Stimulated activated CD4-positive, alpha-beta T cell treated with anti-CD3 and anti-CD28 coated beads, Interleukin-1b, Interleukin-23, amount 100 ng/mL, for 48 hours (primary cell): ENCODE measurements around the gene MRPL54.
"Not testable (repeated sequence)": the region's sequence is repeated elsewhere in the genome, so short reads cannot be mapped to it uniquely, and the experiment has no call there.

Experiments
- DNase-seq: peaks from one replicate; pipeline ENCODE4 v3.0.0-alpha.2; 2020

MRPL54 gene

DNA sequence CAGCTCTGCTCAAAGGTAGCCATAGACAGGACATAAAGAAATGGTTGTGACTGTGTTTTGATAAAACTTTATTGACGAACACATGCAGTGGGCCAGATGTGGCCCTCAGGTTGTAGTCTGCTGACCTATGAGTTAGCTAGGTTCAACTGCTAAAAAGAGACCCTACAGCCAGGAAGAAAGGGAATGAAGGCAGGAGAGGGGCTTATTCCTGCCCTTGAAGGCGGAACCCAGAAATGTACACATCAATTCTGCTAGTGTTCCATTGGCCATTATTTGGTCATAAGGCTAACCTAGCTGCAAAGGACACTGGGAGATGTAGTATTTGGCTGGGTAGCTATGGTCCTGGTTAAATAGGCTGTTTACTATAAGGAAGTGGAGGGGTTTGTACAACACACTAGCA, 19.0 kb upstream of the MRPL54 start:
- DNase-seq: no peak

DNA sequence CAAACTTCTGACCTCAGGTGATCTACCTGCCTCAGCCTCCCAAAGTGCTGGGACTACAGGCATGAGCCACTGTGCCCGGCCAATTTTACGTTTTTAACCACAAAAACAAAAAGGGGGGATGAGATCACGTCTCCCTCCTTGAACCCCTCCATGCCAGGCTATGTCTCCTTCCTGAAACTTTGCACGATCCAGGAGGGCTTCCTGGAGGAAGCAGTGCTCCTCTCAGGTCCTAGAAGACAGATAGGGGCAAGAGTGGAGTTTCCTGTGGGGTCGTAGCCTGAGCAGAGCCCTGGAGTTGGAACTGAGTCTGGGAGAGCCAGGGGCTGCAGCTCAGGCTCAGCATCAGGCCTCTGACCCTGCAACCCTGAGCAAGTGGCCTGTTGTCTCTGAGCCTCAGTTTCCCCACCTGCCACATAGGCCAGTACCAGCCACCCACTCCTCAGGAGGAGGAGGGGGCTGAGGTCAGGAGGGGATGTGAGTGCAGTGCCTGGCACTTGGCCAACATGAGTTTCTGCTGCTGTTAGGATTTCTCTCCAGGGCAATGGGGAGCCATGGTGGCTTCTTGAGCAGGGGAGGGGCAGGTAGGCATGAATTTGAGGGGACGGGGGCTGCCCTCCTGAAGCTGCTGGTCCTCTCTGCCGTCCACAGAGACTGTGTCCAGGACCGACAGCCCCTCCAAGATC, 17.0 kb upstream of the MRPL54 start:
- DNase-seq: no peak

DNA sequence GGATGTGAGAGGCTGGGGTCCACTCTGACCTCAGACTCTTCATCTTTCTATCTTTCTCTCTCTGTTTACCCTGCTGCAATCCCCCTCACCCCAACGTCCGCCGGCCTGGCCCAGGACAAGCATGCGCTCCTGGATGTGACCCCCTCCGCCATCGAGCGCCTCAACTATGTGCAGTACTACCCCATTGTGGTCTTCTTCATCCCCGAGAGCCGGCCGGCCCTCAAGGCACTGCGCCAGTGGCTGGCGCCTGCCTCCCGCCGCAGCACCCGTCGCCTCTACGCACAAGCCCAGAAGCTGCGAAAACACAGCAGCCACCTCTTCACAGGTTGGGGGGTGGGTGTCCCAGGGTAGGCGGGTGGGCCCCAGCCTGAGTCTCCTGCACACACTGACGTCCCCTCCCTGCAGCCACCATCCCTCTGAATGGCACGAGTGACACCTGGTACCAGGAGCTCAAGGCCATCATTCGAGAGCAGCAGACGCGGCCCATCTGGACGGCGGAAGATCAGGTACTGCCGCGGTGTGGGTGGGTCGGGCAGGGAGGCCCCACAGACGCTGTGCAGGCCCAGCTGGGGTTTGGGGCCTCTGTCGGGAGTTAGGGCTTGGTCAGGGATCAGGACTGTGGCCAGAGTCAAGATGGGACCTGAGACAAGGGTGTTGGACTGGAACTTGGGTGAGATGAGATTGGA, 16.0 kb upstream of the MRPL54 start:
- no peak for DNase-seq

- no peak for DNase-seq
Observed at GRCh38 chr19:3748965-3749364, 13.5 kb upstream of the MRPL54 start.

DNA sequence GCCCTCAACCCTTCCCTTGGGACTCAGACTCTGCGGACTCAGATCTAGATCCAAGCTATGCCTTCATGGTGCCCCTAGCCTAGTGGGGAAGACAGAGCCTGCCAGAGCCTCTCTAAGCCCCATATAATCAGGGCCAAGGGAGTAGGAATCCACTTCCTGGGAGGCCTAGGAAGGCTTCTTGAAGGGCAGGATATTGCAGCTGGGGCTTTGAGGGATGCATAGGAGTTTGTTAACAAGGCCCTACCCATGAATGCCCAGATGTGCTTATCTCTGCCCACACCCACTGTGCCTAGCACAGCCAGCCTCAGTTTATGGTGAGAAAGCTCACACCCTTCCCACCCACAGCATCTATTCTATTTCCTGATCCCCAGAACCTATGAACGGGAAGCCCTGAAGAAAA, 12.3 kb upstream of the MRPL54 start:
- DNase-seq: no peak

DNA sequence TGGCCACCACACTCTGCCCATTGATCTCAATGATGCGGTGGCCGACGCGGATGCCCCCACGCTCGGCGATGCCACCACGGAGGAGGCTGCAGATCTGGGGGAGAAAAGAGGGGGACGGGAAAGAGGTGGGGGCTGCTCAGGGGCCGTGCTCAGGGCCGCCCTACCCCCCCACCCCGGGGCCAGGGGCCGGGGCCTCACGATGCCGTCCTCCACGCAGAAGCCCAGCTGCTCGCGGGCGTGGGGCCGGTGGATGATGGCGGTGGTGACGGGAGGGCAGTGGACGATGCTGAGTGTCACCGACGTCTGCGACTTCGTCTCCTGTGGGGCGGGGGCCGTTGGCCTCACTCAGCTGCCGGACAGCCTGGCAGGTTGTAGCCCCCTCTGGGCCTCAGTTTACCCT, 11.2 kb upstream of the MRPL54 start:
- no peak for DNase-seq

DNA sequence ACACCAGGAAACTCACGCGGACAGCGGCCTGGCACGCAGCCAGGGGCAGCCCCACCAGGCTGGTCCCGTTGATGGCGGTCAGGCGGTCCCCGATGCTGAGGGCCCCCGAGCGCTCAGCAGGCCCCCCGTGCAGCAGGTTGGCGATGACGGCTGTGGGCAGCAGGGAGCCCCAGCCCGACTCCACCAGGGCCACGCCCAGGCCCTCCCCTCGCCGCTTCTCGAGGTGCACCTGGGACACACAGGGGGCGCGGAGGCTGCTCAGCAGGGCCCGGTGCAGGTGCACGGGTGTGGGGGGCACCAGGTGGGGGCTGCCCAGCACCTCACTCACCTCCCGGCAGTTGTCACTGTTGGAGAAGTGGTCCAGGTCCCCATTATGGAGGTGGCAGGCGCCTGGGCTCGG, 10.0 kb upstream of the MRPL54 start:
- no peak for DNase-seq

- DNase-seq: no peak
Observed at GRCh38 chr19:3753631-3754410, 8.7 kb upstream of the MRPL54 start.

DNA sequence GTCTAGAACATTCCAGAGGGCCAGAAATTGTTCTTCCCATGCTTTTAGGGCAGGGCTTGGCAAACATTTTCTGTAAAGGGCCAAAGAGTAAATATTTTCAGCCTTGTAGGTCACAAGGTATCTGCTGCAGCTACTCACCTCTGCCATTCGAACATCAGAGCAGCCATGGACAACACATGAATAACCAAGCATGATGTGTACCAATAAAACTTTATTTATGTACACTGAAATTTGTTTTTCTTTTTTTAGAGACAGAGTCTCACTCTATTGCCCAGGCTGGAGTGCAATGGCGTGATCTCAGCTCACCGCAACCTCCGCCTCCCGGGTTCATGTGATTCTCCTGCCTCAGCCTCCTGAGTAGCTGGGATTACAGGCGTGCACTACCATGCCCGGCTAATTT, 4.8 kb upstream of the MRPL54 start:
- not testable (repeated sequence) for DNase-seq

DNA sequence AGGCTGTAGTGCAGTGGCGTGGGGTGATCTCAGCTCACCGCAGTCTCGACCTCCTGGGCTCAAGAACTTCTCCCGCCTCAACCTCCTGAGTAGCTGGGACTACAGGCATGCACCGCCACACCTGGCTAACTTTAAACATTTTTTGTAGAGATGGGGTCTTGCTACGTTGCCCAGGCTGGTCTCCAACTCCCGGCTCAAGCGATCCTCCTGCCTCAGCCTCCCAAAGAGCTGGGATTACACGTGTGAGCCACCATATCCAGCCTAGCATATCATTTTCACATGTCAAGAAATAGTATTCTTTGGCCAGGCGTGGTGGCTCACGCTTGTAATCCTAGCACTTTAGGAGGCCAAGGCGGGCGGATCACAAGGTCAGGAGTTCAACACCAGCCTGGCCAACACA, 4.2 kb upstream of the MRPL54 start:
- DNase-seq: not testable (repeated sequence)

DNA sequence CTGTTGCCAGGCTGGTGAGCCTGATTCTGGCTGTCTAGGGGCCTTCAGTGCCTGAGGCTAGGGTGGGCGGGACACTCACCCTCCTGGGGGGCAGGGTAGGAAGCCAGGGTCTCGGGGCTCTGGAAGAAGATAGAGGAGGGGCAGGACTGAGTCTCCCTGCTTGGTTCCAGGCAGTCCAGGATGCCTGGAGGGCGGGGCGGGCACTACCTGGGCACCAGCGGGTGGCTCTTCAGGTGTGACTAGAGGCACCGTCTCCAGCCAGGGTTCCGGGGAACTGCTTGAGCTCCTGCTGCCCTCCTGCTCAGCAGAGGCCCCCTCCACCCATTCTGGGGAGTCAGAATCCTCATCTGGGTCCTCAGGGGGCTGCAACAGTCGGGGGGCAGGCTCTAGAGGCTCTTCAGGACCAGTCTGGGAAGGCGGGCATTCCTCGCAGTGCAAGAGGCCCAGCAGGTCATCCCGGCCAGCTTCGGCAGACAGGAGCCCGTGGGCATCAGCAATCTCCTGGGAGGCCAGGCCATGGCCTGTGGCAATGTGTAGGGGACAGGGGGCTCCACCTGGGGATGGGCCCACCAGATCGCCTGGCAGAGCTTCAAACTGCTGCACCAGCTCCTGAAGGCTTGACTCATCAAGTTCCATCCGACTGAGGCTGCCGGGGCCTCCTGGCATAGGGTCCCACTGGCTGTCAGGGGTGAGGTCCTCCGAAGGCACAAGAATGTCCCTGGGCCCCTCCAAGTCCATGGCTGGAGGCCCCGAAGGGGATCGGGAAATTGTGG, 2.8 kb upstream of the MRPL54 start:
- DNase-seq: no peak

- DNase-seq: no peak
Observed at GRCh38 chr19:3760871-3761361, 1.6 kb upstream of the MRPL54 start.

GRCh38 chr19:3761382-3762129, 926 bp upstream of the MRPL54 start, which contains the start of gene APBA3:
Gene APBA3 (minus strand): TSS chr19:3761692. CDS start chr19:3760264, 1,428 bp downstream.
- DNase-seq: peak; percentile 95

- no peak for DNase-seq
Observed at GRCh38 chr19:3762130-3762473, 380 bp upstream of the MRPL54 start.

DNA sequence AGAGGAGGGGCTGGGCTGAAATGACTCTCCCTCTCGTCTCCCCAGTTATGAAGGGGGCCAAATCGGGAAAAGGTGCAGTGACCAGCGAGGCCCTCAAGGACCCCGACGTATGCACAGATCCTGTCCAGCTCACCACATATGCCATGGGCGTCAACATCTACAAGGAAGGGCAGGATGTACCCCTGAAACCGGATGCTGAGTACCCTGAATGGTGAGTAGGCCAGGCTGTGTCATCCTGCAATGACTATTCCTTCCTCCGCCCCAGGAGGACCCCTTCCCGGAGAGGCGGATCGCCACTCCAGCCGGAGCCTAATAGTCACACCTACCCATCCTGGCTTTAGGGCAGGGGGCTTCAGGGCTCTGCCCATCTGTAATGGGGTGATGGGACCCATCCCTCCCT, 2.6 kb downstream of the MRPL54 start:
- DNase-seq: no peak

- not testable (repeated sequence) for DNase-seq
Observed at GRCh38 chr19:3765757-3766156, 3.3 kb downstream of the MRPL54 start.

- DNase-seq: no peak
Observed at GRCh38 chr19:3766520-3766919, 4.0 kb downstream of the MRPL54 start.

GRCh38 chr19:3767050-3767449, 4.6 kb downstream of the MRPL54 start:
- no peak for DNase-seq

DNA sequence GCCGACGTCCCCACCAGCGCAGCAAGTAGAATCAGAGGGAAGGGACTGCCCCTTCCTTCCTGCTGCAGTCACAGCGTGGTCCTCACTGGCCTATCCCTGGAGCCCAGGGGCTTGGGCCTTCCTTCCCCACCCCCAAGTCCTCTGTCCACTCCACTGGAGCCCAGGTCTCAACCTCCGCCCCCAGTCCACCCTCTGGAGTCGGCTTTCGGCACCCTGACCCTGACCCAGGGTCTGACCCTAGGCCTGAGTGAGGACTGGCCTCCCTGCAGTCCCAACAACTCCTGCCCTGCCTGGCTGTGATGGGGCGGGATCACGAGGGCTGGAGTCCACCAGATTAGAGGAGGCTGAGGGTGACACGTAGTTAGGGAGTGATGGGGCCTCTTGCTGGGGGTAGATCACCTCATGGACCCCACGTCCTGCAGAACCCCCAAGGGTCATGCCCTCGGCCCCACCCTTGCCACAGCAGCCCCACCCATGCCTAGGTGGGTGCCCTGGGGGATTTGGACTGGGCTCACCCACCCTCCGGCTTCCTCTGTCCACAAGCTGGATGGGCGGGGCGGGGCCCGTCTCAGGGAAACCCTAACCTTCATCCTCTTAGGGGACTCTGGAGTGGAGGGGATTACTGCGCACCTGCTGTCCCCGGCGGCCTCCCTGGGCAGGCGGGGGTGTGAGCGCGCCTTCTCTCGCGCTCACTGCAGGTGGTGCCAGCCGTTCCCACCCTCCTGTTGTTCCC, 5.7 kb downstream of the MRPL54 start:
- DNase-seq: no peak

- no peak for DNase-seq
Observed at GRCh38 chr19:3768748-3769099, 6.2 kb downstream of the MRPL54 start.

DNA sequence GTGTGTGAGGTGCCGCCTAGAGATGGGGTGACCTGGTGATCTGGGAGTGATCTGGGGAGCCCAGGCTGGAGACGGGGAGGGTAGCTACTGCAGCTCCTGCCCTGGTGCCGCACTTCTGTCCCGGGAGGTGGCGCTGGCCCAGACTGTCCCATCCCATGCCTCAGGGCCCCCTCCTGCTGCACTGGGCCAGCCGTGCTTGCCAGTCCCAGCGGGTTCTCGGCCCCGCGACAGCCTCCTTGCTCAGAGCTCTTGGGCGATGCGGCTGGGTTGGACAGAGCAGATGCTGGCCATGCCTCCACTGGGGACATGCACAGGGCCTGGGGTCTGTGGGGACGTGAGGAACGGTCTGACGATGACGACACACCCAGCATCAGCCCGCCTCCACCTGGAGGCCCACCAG, 7.0 kb downstream of the MRPL54 start:
- no peak for DNase-seq
